ENCODE measurements around the gene ILKAP. TPM values are rescaled to one million over a fixed set of nuclear protein-coding genes. Genes with fewer than 3 reads are reported as not detected.

Gene ILKAP
- 10 to 100 TPM; 73.0 to 91.2 TPM for total RNA-seq

GRCh38 chr2:238203094-238203972, at the start of gene ILKAP:
Gene ILKAP (minus strand): TSS chr2:238203695. CDS start chr2:238203553, 142 bp downstream.

GRCh38 chr2:238239863-238240756, 36.6 kb upstream of the ILKAP start, which contains the start of gene HES6:
Gene HES6 (minus strand): TSS chr2:238240038. CDS start chr2:238239905, 133 bp downstream.

DNA sequence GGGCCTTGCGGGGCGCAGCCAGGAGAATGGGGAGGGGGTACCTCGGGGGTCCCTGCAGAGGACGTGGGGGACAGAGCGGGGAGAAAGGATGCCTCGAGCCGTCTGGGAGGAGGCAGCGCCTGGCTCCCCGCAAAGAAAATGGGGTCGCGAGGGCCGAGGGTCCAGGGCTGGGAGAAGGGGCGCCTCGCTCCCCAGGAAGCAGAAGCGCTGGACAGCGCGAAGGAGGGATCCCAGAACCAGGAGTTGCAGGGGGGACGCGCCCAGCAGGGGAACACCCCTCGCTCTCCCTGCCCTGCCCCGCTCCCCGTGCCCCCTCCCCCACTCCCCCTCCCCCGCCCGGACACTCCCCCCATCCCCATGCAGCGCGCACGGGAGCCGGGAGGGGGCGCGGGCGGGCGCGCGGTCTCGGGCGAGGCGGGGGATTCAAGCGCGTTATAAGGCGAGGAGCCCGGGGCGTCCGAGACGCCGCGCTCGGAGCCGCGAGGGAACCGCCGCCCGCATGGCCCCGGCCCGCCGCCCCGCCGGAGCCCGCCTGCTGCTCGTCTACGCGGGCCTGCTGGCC, 44.9 kb downstream of the ILKAP start, which contains the start of gene ERFE:
Gene ERFE (plus strand): TSS at position 462 of the 562 bp plus-strand sequence. CDS start 38 bp downstream, at position 500.

DNA sequence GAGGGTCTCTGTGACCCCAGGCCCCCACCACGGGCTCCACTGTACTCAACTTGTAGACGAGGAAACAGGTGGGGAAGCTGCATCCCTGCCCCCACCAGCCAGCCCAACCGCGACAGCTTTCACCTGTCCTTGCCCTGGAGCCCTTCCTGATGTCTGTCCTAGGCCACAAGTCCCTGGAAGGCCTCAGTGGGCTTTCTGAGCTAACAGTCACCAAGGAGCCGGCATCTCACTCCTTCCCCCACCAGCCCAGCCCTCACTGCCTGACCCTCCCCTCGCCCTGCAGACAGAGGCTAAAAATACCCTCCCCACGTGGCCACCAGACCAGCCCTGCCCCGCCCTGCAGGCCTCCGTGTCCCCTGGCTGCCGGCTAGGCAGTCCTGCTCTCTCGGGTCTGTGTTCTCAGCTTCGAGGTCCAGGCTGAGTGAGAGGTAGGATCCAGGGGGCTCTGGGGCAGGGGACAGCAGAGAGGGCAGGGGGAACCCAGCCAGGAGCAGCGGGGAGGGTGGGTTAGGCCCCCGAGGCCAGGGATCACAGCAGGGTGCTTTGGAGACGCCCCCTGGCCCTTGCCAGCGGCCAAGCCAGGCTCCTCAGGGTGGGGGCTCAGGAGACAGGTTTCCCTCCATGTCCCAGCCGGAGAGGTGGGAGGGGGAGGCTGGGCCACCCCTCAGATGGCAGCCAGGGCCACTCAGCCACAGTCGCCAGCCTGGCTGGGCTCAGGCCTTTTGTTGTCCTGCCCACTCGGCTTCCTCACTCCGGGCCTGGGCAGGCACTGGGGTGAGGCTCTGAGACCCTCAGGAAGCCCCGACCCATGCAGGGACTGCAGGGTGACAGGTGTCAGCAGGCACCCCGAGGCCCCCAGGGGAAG, 64.9 kb downstream of the ILKAP start, which contains the start of gene KLHL30:
Gene KLHL30 (plus strand): TSS at position 338 of the 865 bp plus-strand sequence. CDS start 2,087 bp downstream, outside the sequence.

Other genes with a start within 250 kb of the ILKAP start
- gene UBE2F, start 236.7 kb downstream of the ILKAP start, total RNA-seq = 10 to 100 TPM; 55.9 to 58.2 TPM
- 10 to 100 TPM; 13.4 to 37.6 TPM for gene SCLY, start 142.7 kb downstream of the ILKAP start, total RNA-seq
- gene ESPNL, start 103.4 kb downstream of the ILKAP start, total RNA-seq = under 1 TPM in 1 of 2 donors, not detected in 1; under 0.01 TPM
- gene KLHL30, start 65.0 kb downstream of the ILKAP start, total RNA-seq = not detected
- gene ERFE, start 44.7 kb downstream of the ILKAP start, total RNA-seq = 1 to 10 TPM in 1 of 2 donors, under 1 TPM in 1; 0.34 to 2.0 TPM
- 100 to 1,000 TPM; 118 to 159 TPM for gene HES6, start 36.3 kb upstream of the ILKAP start, total RNA-seq
- gene PER2, start 84.9 kb upstream of the ILKAP start, total RNA-seq = 1 to 10 TPM in 1 of 2 donors, under 1 TPM in 1; 0.34 to 2.0 TPM
- 1 to 10 TPM; 5.0 to 7.6 TPM for gene TRAF3IP1, start 116.8 kb upstream of the ILKAP start, total RNA-seq
- 10 to 100 TPM; 12.4 to 12.7 TPM for gene ASB1, start 223.2 kb upstream of the ILKAP start, total RNA-seq

All from melanocyte of skin (primary cell).